Endothelial cell of umbilical vein (primary cell): ENCODE measurements around the gene COTL1. TPM values are rescaled to one million over a fixed set of nuclear protein-coding genes. Genes with fewer than 3 reads are reported as not detected.
"Not testable (repeated sequence)": the region's sequence is repeated elsewhere in the genome, so short reads cannot be mapped to it uniquely, and the experiment has no call there.

ENCODE experiments used
- BruUV-seq: library from RNA; stranded (reverse); fragments of 400-500 nt; replicated peaks from 2 replicates; lab custom pipeline; 2021; lab: Mats Ljungman, UMichigan
- CTCF ChIA-PET: fragments of 300-600, 350-600 bp; sonication (Branson Sonifier 250); formaldehyde crosslinking; loops from one replicate; lab custom pipeline; 2021; ENCODE audit warnings: antibody characterized with exemption, inconsistent platforms; lab: Charles Lee
- POLR2A ChIA-PET: fragments of 300-600, 350-600 bp; sonication (Branson Sonifier 250); formaldehyde crosslinking; loops from one replicate; lab custom pipeline; 2021; ENCODE audit warnings: antibody characterized with exemption, inconsistent platforms; lab: Charles Lee
- DNase-seq: peaks from one replicate; pipeline ENCODE4 v3.0.0-alpha.2; 2011; ENCODE audit warnings: low read depth, low spot score
- FAIRE-seq: peaks from 2 replicates; lab custom pipeline; 2011; peaks lifted over from hg19 to GRCh38; lab: Jason Lieb, UNC
- H2AFZ ChIP-seq: 2 replicates; pipeline ENCODE4 v1.6.0; 2012; ENCODE audit warnings: low read depth, low read length, control low read depth, inconsistent platforms
- H3K27ac ChIP-seq: 2 replicates; pipeline ENCODE4 v1.5.1; 2011; ENCODE audit warnings: low read depth, mild to moderate bottlenecking, control low read depth, low read length, moderate library complexity; ENCODE audit not compliant: insufficient read depth
- H3K27me3 ChIP-seq, 2 experiments: 2 replicates each; pipeline versions ENCODE4 v1.6.0 to v1.6.1; 2011; ENCODE audit warnings: low read length in 2 of 2, mixed read lengths in 1 of 2; ENCODE audit not compliant: control insufficient read depth in 2 of 2, insufficient read depth in 2 of 2
- H3K36me3 ChIP-seq, 2 experiments: 2 replicates in 1 of 2; 3 replicates in 1 of 2; pipeline ENCODE4 v1.5.1; 2011; ENCODE audit warnings: low read length in 2 of 2, mild to moderate bottlenecking in 1 of 2, moderate library complexity in 1 of 2; ENCODE audit not compliant: control insufficient read depth in 2 of 2, insufficient read depth in 2 of 2; ENCODE audit errors: extremely low read depth in 1 of 2
- H3K4me1 ChIP-seq: 3 replicates; pipeline ENCODE4 v1.5.1; 2011; ENCODE audit warnings: mild to moderate bottlenecking, low read length; ENCODE audit not compliant: control insufficient read depth, insufficient read depth; ENCODE audit errors: extremely low read depth
- H3K4me2 ChIP-seq: 2 replicates; pipeline ENCODE4 v1.6.1; 2011; ENCODE audit warnings: low read length, control low read depth, mixed read lengths; ENCODE audit not compliant: insufficient read depth
- H3K4me3 ChIP-seq, 3 experiments: fragments of 200-600 bp in 1 of 3; sonication (generic), shearing (Covaris generic) in 1 of 3; replicated peaks in 1 of 3; 2 replicates each; pipeline ENCODE4 v1.5.1; 2011 to 2016; ENCODE audit warnings: control low read depth in 3 of 3, low read length in 3 of 3, mild to moderate bottlenecking in 2 of 3, inconsistent platforms in 1 of 3, low read depth in 1 of 3, moderate library complexity in 1 of 3; ENCODE audit not compliant: insufficient read depth in 1 of 3
- H3K79me2 ChIP-seq: 2 replicates; pipeline ENCODE4 v1.6.0; 2012; ENCODE audit warnings: low read length, inconsistent platforms; ENCODE audit not compliant: control insufficient read depth, insufficient read depth
- H3K9ac ChIP-seq: replicated peaks from 2 replicates; pipeline ENCODE3; 2011; ENCODE audit warnings: low read length, control low read depth; ENCODE audit not compliant: insufficient read depth; ENCODE audit errors: extremely low read depth
- H3K9me1 ChIP-seq: replicated peaks from 3 replicates; pipeline ENCODE4 v1.6.0; 2011; ENCODE audit warnings: mild to moderate bottlenecking, low read length; ENCODE audit not compliant: control insufficient read depth, insufficient read depth; ENCODE audit errors: extremely low read depth
- H3K9me3 ChIP-seq: replicated peaks from 2 replicates; pipeline ENCODE4 v1.5.1; 2012; ENCODE audit warnings: low read length, inconsistent platforms; ENCODE audit not compliant: control insufficient read depth, insufficient read depth
- H4K20me1 ChIP-seq: replicated peaks from 2 replicates; pipeline ENCODE3; 2011; ENCODE audit warnings: mild to moderate bottlenecking, low read length; ENCODE audit not compliant: control insufficient read depth, insufficient read depth; ENCODE audit errors: extremely low read depth
- dilution Hi-C: fragments of 300-500 bp; cut with MboI; formaldehyde crosslinking; loops from one replicate; pipeline ENCODE4 v1.15.0; 2019; ENCODE audit warnings: low sequenced_read_pairs; ENCODE audit not compliant: extremely low pct_ligation_motif_present
- intact Hi-C: fragments of 100-400 bp; cut with micrococcal nuclease; formaldehyde crosslinking; loops from one replicate; pipeline ENCODE4 v1.10.0; 2022
- polyA plus RNA-seq, 4 experiments: library from polyadenylated mRNA; depleted of rRNA in 3 of 4; stranded (reverse) in 3 of 4; unstranded in 1 of 4; fragments of >200 nt; gene quantifications; 2 replicates each; pipeline versions ENCODE4 v1.2.1 to v1.2.3, GENCODE V29; 2011 to 2012; ENCODE audit warnings: missing spikeins in 1 of 4
- total RNA-seq: library from RNA; stranded (reverse); gene quantifications from 2 replicates; pipeline ENCODE4 v1.2.3, GENCODE V29; 2021
- TF ChIP-seq, protein P1 (sequence below): IDR thresholded peaks from 2 replicates; pipeline ENCODE4 v1.6.1; 2011; ENCODE audit not compliant: insufficient read depth, insufficient read length
- TF ChIP-seq, protein P2 (sequence below), 2 donors: IDR thresholded peaks; 1 replicate in 1 of 2; 2 replicates in 1 of 2; pipeline ENCODE4 v1.5.1; 2011; ENCODE audit warnings: low read length in 2 of 2, mild to moderate bottlenecking in 2 of 2, moderate library complexity in 2 of 2, control low read depth in 1 of 2, inconsistent platforms in 1 of 2, low read depth in 1 of 2; ENCODE audit not compliant: insufficient read depth in 1 of 2; ENCODE audit errors: extremely low read depth in 1 of 2

The COTL1 gene
- total and polyA plus RNA-seq, 2 donors (not counting 3 experiments of a cell fraction or from before 2014, with no cell fraction given) = 90.0 to 200 TPM

DNA sequence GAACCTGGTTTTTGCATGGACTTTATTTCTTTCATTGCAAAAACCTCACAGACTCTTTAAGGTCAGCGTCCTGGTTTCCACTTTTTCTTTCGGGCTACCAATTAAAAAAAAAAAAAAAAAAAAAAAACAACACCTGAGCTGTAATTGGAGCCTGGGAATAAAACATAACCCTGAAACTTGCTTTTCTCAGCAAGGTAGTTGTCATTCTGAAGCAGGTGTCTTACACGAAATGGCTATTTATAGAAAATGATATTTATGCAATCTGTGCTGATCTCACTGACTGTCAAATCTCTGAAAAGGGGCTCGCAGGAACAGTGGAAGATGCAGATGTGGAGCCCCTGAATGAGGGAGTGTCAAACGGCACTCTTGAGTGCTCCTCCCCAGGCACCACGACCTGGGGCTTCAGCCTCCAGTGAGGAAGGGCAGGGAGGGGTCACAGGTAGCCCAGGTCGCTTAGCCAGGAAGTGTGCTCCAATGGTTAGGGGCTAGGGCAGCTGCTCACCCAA, 10.4 kb upstream of the COTL1 start:
- peaks cover 0 to 4% of the 10 kb centered on the region in 2 experiments for H3K27me3 ChIP-seq
- DNase-seq (no peak), FAIRE-seq (no peak)
- H3K27ac ChIP-seq = no peak overlapping the region
- H3K36me3 ChIP-seq = no peaks in the 10 kb centered on the region
- H3K4me2 ChIP-seq = no peak overlapping the region
- dilution Hi-C loops = no loop called here
- H4K20me1 ChIP-seq = no peaks in the 10 kb centered on the region
- H3K4me3 ChIP-seq = no peak overlapping the region
- no peaks in the 10 kb centered on the region for H3K79me2 ChIP-seq
- H3K9me1 ChIP-seq = no peaks in the 10 kb centered on the region
- no peaks in the 10 kb centered on the region for H3K4me1 ChIP-seq
- no TSS peak for BruUV-seq
- H2AFZ ChIP-seq = no peak overlapping the region
- intact Hi-C loops = no loop called here
- H3K9me3 ChIP-seq = no peaks in the 10 kb centered on the region
- ChIA-PET POLR2A (no interaction called here), CTCF (interaction anchor here (0.9 to 3.9 kb wide), 5 partner anchors 9 to 343 kb away, joined by 3 to 24 read pairs (median 9); no protein-coding TSS in a partner anchor)
- TF ChIP-seq, protein P1, sequence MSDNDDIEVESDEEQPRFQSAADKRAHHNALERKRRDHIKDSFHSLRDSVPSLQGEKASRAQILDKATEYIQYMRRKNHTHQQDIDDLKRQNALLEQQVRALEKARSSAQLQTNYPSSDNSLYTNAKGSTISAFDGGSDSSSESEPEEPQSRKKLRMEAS = no peak
- no peak overlapping the region for H3K9ac ChIP-seq

DNA sequence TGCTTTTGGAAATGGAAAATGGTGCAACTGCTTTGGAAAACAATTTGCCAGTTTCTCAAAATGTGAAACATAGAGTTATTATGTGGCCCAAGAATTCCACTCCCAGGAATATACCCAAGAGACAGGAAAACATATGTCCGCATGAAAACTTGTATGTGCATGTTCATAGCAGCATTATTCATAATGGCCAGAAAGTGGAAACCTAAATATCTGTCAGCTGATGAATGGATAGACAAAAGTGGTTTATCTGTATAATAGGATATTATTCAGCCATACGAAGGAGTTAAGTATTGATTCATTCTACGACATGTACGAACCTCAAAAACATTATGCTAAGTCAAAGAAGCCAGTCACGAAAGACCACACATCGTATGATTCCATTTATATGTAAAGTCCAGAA, 7.7 kb upstream of the COTL1 start:
- CTCF ChIA-PET = no interaction called here

DNA sequence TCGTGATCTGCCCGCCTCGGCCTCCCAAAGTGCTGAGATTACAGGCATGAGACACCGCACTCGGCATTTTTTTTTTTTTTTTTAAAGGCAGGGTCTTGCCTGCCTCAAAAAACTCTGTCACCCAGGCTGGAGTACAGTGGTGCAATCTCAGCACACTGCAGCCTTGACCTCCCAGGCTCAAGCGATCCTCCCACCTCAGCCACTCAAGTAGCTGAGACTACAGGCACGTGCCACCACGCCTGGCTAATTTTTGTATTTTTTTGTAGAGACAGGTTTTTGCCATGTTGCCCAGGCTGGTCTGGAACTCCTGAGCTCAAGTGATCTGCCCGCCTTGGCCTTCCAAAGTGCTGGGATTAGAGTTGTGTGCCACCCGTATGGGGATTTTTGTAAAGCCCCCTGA, 3.0 kb upstream of the COTL1 start:
- H3K27ac ChIP-seq, H3K9me3 ChIP-seq, H3K9me1 ChIP-seq, BruUV-seq, H4K20me1 ChIP-seq, H2AFZ ChIP-seq, DNase-seq, H3K27me3 ChIP-seq, H3K36me3 ChIP-seq, H3K9ac ChIP-seq, FAIRE-seq, H3K4me3 ChIP-seq, POLR2A ChIA-PET, H3K4me2 ChIP-seq: not testable (repeated sequence)
- CTCF ChIA-PET = interaction anchor here (0.9 to 7.3 kb wide), 8 partner anchors 29 to 350 kb away, joined by 3 to 154 read pairs (median 50); partner anchors contain the start of gene MEAK7
- Histone ChIP-seq H3K4me1 (peaks cover 22% of the 10 kb centered on the region), H3K79me2 (peaks cover 18% of the 10 kb centered on the region)
- dilution Hi-C loops (loop anchor here (25.0 kb wide), 1 partner anchor 109 kb away; the partner anchor contains the start of gene MEAK7), intact Hi-C loops (loop anchor here (5.0 kb wide), 1 partner anchor 344 kb away; no protein-coding TSS in a partner anchor)

More for the DNA sequence above, 7.7 kb upstream of the COTL1 start:
- Histone ChIP-seq H3K9ac (no peak overlapping the region), H3K79me2 (no peaks in the 10 kb centered on the region), H3K9me1 (no peaks in the 10 kb centered on the region), H2AFZ (no peak overlapping the region), H3K9me3 (no peaks in the 10 kb centered on the region), H3K4me2 (no peak overlapping the region), H4K20me1 (no peaks in the 10 kb centered on the region), H3K4me1 (peaks cover 2% of the 10 kb centered on the region), H3K27me3 (peaks cover 0 to 1% of the 10 kb centered on the region in 2 experiments), H3K4me3 (no peak overlapping the region), H3K27ac (no peak overlapping the region), H3K36me3 (no peaks in the 10 kb centered on the region)
- FAIRE-seq (no peak), DNase-seq (no peak)
- BruUV-seq = no TSS peak
- TF ChIP-seq, protein P2, sequence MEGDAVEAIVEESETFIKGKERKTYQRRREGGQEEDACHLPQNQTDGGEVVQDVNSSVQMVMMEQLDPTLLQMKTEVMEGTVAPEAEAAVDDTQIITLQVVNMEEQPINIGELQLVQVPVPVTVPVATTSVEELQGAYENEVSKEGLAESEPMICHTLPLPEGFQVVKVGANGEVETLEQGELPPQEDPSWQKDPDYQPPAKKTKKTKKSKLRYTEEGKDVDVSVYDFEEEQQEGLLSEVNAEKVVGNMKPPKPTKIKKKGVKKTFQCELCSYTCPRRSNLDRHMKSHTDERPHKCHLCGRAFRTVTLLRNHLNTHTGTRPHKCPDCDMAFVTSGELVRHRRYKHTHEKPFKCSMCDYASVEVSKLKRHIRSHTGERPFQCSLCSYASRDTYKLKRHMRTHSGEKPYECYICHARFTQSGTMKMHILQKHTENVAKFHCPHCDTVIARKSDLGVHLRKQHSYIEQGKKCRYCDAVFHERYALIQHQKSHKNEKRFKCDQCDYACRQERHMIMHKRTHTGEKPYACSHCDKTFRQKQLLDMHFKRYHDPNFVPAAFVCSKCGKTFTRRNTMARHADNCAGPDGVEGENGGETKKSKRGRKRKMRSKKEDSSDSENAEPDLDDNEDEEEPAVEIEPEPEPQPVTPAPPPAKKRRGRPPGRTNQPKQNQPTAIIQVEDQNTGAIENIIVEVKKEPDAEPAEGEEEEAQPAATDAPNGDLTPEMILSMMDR (IDR thresholded peaks at IDR 0.05; ENCODE audit: extremely low read depth in 1 of 2, insufficient read depth in 1 of 2, low read depth in 1 of 2, low read length in 2 of 2) = no peak
- intact Hi-C loops = no loop called here
- POLR2A ChIA-PET = no interaction called here
- dilution Hi-C loops = no loop called here
